HEK293 (cell line): ENCODE results near the gene UNC13A.

Source experiments
- CTCF ChIA-PET: fragments of 350-600 bp; formaldehyde crosslinking; extraction: SDS; loops from one replicate; lab custom pipeline; 2021; ENCODE audit warnings: antibody characterized with exemption; lab: Yijun Ruan, JAX
- POLR2A ChIA-PET: fragments of 300-600 bp; formaldehyde crosslinking; extraction: SDS; loops from one replicate; lab custom pipeline; 2020; ENCODE audit warnings: antibody characterized with exemption, inconsistent platforms; lab: Yijun Ruan, JAX
- H3K27ac ChIP-seq: fragments of 200-500 bp; sonication (Bioruptor generic); 2 replicates; pipeline ENCODE4 v1.5.1; 2014; ENCODE audit warnings: low read depth, low read length, control low read depth, inconsistent platforms; ENCODE audit errors: extremely low read depth
- H3K36me3 ChIP-seq, 2 experiments: fragments of 200-500 bp in 1 of 2; sonication (Bioruptor generic) in 1 of 2; 1 replicate in 1 of 2; 2 replicates in 1 of 2; pipeline ENCODE4 v1.5.1; 2014 to 2017; ENCODE audit warnings: inconsistent platforms in 2 of 2, low read length in 2 of 2; ENCODE audit not compliant: control insufficient read depth in 2 of 2, insufficient read depth in 1 of 2
- H3K4me1 ChIP-seq: fragments of 200-500 bp; sonication (Bioruptor generic); 2 replicates; pipeline ENCODE4 v1.5.1; 2014; ENCODE audit warnings: mild to moderate bottlenecking, low read length, inconsistent platforms; ENCODE audit not compliant: control insufficient read depth, insufficient read depth
- H3K4me3 ChIP-seq: 2 replicates; pipeline ENCODE4 v1.5.1; 2011; ENCODE audit warnings: low read depth, mild to moderate bottlenecking, control low read depth, low read length, moderate library complexity
- H3K9me3 ChIP-seq: fragments of 200-500 bp; sonication (Bioruptor generic); 2 replicates; pipeline ENCODE4 v1.5.1; 2014; ENCODE audit warnings: low read depth, low read length, inconsistent platforms; ENCODE audit not compliant: control insufficient read depth, insufficient read depth
- GLIS2 ChIP-seq: fragments of 450-650 bp; formaldehyde crosslinking; IDR thresholded peaks from 2 replicates; pipeline ENCODE4 v1.5.1; 2016; ENCODE audit warnings: missing biosample characterization, missing genetic modification characterization
- HOXA7 ChIP-seq: sonication (generic); formaldehyde crosslinking; IDR thresholded peaks from 2 replicates; pipeline ENCODE4 v1.8.1; 2022; ENCODE audit warnings: missing genetic modification reagents, borderline replicate concordance
- KLF8 ChIP-seq: fragments of 450-650 bp; formaldehyde crosslinking; IDR thresholded peaks from 2 replicates; pipeline ENCODE4 v1.5.1; 2016; ENCODE audit warnings: missing biosample characterization, missing genetic modification characterization
- PATZ1 ChIP-seq: fragments of 450-650 bp; formaldehyde crosslinking; IDR thresholded peaks from 2 replicates; pipeline ENCODE4 v1.5.1; 2016; ENCODE audit warnings: missing biosample characterization, missing genetic modification characterization
- SCRT2 ChIP-seq: fragments of 450-650 bp; formaldehyde crosslinking; IDR thresholded peaks from 2 replicates; pipeline ENCODE4 v1.5.1; 2016; ENCODE audit warnings: missing biosample characterization, missing genetic modification characterization
- ZBTB11 ChIP-seq: fragments of 450-650 bp; formaldehyde crosslinking; conservative IDR thresholded peaks from 2 replicates; pipeline ENCODE4 v1.5.1; 2016; ENCODE audit warnings: low read depth, missing biosample characterization, missing genetic modification characterization
- ZNF121 ChIP-seq: fragments of 450-650 bp; formaldehyde crosslinking; IDR thresholded peaks from 2 replicates; pipeline ENCODE4 v1.5.1; 2016; ENCODE audit warnings: missing biosample characterization, missing genetic modification characterization
- ZNF140 ChIP-seq: fragments of 450-650 bp; formaldehyde crosslinking; IDR thresholded peaks from 2 replicates; pipeline ENCODE4 v1.5.1; 2016; ENCODE audit warnings: missing biosample characterization, missing genetic modification characterization
- ZNF157 ChIP-seq: fragments of 450-650 bp; formaldehyde crosslinking; IDR thresholded peaks from 2 replicates; pipeline ENCODE4 v1.5.1; 2016; ENCODE audit warnings: missing biosample characterization, missing genetic modification characterization
- ZNF175 ChIP-seq: fragments of 450-650 bp; formaldehyde crosslinking; IDR thresholded peaks from 2 replicates; pipeline ENCODE4 v1.5.1; 2016; ENCODE audit warnings: missing biosample characterization, missing genetic modification characterization
- ZNF202 ChIP-seq: fragments of 450-650 bp; formaldehyde crosslinking; IDR thresholded peaks from 2 replicates; pipeline ENCODE4 v1.5.1; 2016; ENCODE audit warnings: missing biosample characterization, missing genetic modification characterization, borderline replicate concordance
- ZNF280C ChIP-seq: fragments of 450-650 bp; formaldehyde crosslinking; IDR thresholded peaks from 2 replicates; pipeline ENCODE4 v1.5.1; 2016; ENCODE audit warnings: missing biosample characterization, missing genetic modification characterization
- ZNF324 ChIP-seq: fragments of 450-650 bp; formaldehyde crosslinking; IDR thresholded peaks from 2 replicates; pipeline ENCODE4 v1.5.1; 2016; ENCODE audit warnings: missing biosample characterization, missing genetic modification characterization
- ZNF362 ChIP-seq: fragments of 450-650 bp; formaldehyde crosslinking; IDR thresholded peaks from 2 replicates; pipeline ENCODE4 v1.5.1; 2016; ENCODE audit warnings: missing biosample characterization, missing genetic modification characterization
- ZNF513 ChIP-seq: fragments of 450-650 bp; IDR thresholded peaks from 2 replicates; pipeline ENCODE4 v1.5.1; 2018; ENCODE audit warnings: missing biosample characterization, missing genetic modification characterization
- ZNF549 ChIP-seq: fragments of 450-650 bp; IDR thresholded peaks from 2 replicates; pipeline ENCODE4 v1.5.1; 2018; ENCODE audit warnings: missing biosample characterization, missing genetic modification characterization, mild to moderate bottlenecking, inconsistent platforms, moderate library complexity
- ZNF555 ChIP-seq: fragments of 450-650 bp; formaldehyde crosslinking; conservative IDR thresholded peaks from 2 replicates; pipeline ENCODE4 v1.5.1; 2017; ENCODE audit warnings: missing biosample characterization, mild to moderate bottlenecking, missing genetic modification characterization, inconsistent platforms
- ZNF561 ChIP-seq: fragments of 450-650 bp; IDR thresholded peaks from 2 replicates; pipeline ENCODE4 v1.5.1; 2018; ENCODE audit warnings: missing biosample characterization, missing genetic modification characterization, borderline replicate concordance
- ZNF580 ChIP-seq: fragments of 450-650 bp; formaldehyde crosslinking; IDR thresholded peaks from 2 replicates; pipeline ENCODE4 v1.5.1; 2016; ENCODE audit warnings: missing biosample characterization, missing genetic modification characterization
- ZNF600 ChIP-seq: fragments of 450-650 bp; formaldehyde crosslinking; IDR thresholded peaks from 2 replicates; pipeline ENCODE4 v1.5.1; 2016; ENCODE audit warnings: missing biosample characterization, missing genetic modification characterization
- ZNF654 ChIP-seq: fragments of 450-650 bp; formaldehyde crosslinking; IDR thresholded peaks from 2 replicates; pipeline ENCODE4 v1.5.1; 2016; ENCODE audit warnings: low read depth, missing biosample characterization, missing genetic modification characterization
- ZNF664 ChIP-seq: fragments of 450-650 bp; formaldehyde crosslinking; IDR thresholded peaks from 2 replicates; pipeline ENCODE4 v1.5.1; 2016; ENCODE audit warnings: missing biosample characterization, missing genetic modification characterization
- ZNF670 ChIP-seq: fragments of 450-650 bp; formaldehyde crosslinking; IDR thresholded peaks from 2 replicates; pipeline ENCODE4 v1.5.1; 2016; ENCODE audit warnings: missing biosample characterization, missing genetic modification characterization, low read depth
- ZNF792 ChIP-seq: fragments of 450-650 bp; formaldehyde crosslinking; IDR thresholded peaks from 2 replicates; pipeline ENCODE4 v1.5.1; 2016; ENCODE audit warnings: missing biosample characterization, missing genetic modification characterization
- ZNF843 ChIP-seq: fragments of 450-650 bp; formaldehyde crosslinking; IDR thresholded peaks from 2 replicates; pipeline ENCODE4 v1.5.1; 2016; ENCODE audit warnings: missing biosample characterization, missing genetic modification characterization
- ZSCAN5A ChIP-seq: fragments of 450-650 bp; formaldehyde crosslinking; IDR thresholded peaks from 2 replicates; pipeline ENCODE4 v1.5.1; 2016; ENCODE audit warnings: missing biosample characterization, missing genetic modification characterization

The UNC13A gene

GRCh38 chr19:17678836-17679235 is 9.3 kb downstream of the UNC13A start (continued):
- TF ChIP-seq ZNF600 (tag by site-specific recombination) (no peak), ZNF792 (tag by site-specific recombination) (no peak), ZNF280C (tag by site-specific recombination) (no peak), ZNF121 (tag by site-specific recombination) (peak; percentile 90), PATZ1 (tag by site-specific recombination) (no peak), ZNF362 (tag by site-specific recombination) (no peak), ZBTB11 (tag by site-specific recombination) (no peak)
- TF ChIP-seq, all 188 proteins: peak for 2

GRCh38 chr19:17677002-17677401 is 11.2 kb downstream of the UNC13A start:
- no peaks in the 10 kb centered on the region for H3K9me3 ChIP-seq
- H3K27ac ChIP-seq, result no peak overlapping the region
- ChIA-PET POLR2A (no interaction called here), CTCF (interaction anchor here (0.7 to 1.6 kb wide), 5 partner anchors 13 to 181 kb away, joined by 3 to 6 read pairs (median 3); no protein-coding TSS in a partner anchor)
- no peaks in the 10 kb centered on the region for H3K4me1 ChIP-seq
- H3K36me3 ChIP-seq, result no peaks in the 10 kb centered on the region
- H3K4me3 ChIP-seq, result no peak overlapping the region
- no peak for TF ChIP-seq ZNF561 (tag by site-specific recombination)
- no peak for TF ChIP-seq ZNF670 (tag by site-specific recombination)
- peak; percentile 37; the same call in 1 of the 2 replicates for TF ChIP-seq SCRT2 (tag by site-specific recombination)
- TF ChIP-seq ZNF140 (tag by site-specific recombination), result no peak
- TF ChIP-seq ZSCAN5A, result no peak
- no peak for TF ChIP-seq ZNF175 (tag by site-specific recombination)
- TF ChIP-seq ZNF324 (tag by site-specific recombination), result no peak
- TF ChIP-seq ZNF843 (tag by site-specific recombination), result no peak
- no peak for TF ChIP-seq HOXA7
- 0 out of 2 replicates have a peak, but pooled peaks have one; percentile 40 for TF ChIP-seq KLF8 (tag by site-specific recombination)
- no peak for TF ChIP-seq GLIS2 (tag by site-specific recombination)
- TF ChIP-seq ZNF549 (tag by site-specific recombination), result no peak
- TF ChIP-seq ZNF513 (tag by site-specific recombination), result no peak
- TF ChIP-seq ZNF664 (tag by site-specific recombination), result no peak
- TF ChIP-seq ZNF202 (tag by site-specific recombination), result no peak
- no peak for TF ChIP-seq ZNF580 (tag by site-specific recombination)
- TF ChIP-seq ZNF157, result no peak
- no peak for TF ChIP-seq ZNF555 (tag by site-specific recombination)
- TF ChIP-seq ZNF654 (tag by site-specific recombination), result peak; percentile 49
